Measurements from ENCODE around the gene KCTD12.

The KCTD12 gene

GRCh38 chr13:76854894-76855293, 31.3 kb downstream of the KCTD12 start:
- H4K20me1 ChIP-seq (ENCODE audit: insufficient read depth, low read length), result no peaks in the 10 kb centered on the region
- no peak overlapping the region for H3K4me3 ChIP-seq (ENCODE audit: low read depth, low read length, poor library complexity, severe bottlenecking)
- H3K9me3 ChIP-seq (ENCODE audit: low read length), result no peaks in the 10 kb centered on the region
- H3K4me1 ChIP-seq (ENCODE audit: insufficient read depth, low read length, severe bottlenecking), result no peaks in the 10 kb centered on the region
- no peak overlapping the region for H3K27ac ChIP-seq (ENCODE audit: low read depth, low read length, poor library complexity, severe bottlenecking)
- H3K9ac ChIP-seq (ENCODE audit: low read length), result no peak overlapping the region
- H3K27me3 ChIP-seq (ENCODE audit: insufficient read depth, low read length), result no peaks in the 10 kb centered on the region
- no peak for TF ChIP-seq EZH2 (IDR thresholded peaks at IDR 0.05; ENCODE audit: borderline replicate concordance, low read length)
- no peak for TF ChIP-seq CTCF (IDR thresholded peaks at IDR 0.05; ENCODE audit: low read length)
- H3K4me2 ChIP-seq (ENCODE audit: low read length), result no peak overlapping the region
- no peaks in the 10 kb centered on the region for H3K79me2 ChIP-seq (ENCODE audit: insufficient read depth, low read length)
- H2AFZ ChIP-seq (ENCODE audit: low read length), result no peak overlapping the region
- no peaks in the 10 kb centered on the region for H3K36me3 ChIP-seq (ENCODE audit: insufficient read depth, low read length)
- H3F3A ChIP-seq (ENCODE audit: insufficient read depth, low read length), result no peaks in the 10 kb centered on the region
- no peaks in the 10 kb centered on the region; the same call in 1 of the 2 replicates for H3K9me2 ChIP-seq (ENCODE audit: low read depth, low read length)

GRCh38 chr13:76853921-76854608, 32.1 kb downstream of the KCTD12 start:
- H3K9me2 ChIP-seq (ENCODE audit: low read depth, low read length), result no peaks in the 10 kb centered on the region; the same call in 1 of the 2 replicates
- TF ChIP-seq EZH2 (IDR thresholded peaks at IDR 0.05; ENCODE audit: borderline replicate concordance, low read length) (no peak), CTCF (IDR thresholded peaks at IDR 0.05; ENCODE audit: low read length) (no peak)

GRCh38 chr13:76853481-76853880, 32.7 kb downstream of the KCTD12 start:
- no peak overlapping the region for H2AFZ ChIP-seq (ENCODE audit: low read length)
- H4K20me1 ChIP-seq (ENCODE audit: insufficient read depth, low read length), result no peaks in the 10 kb centered on the region
- H3K27ac ChIP-seq (ENCODE audit: low read depth, low read length, poor library complexity, severe bottlenecking), result no peak overlapping the region
- no peaks in the 10 kb centered on the region for H3K79me2 ChIP-seq (ENCODE audit: insufficient read depth, low read length)
- no peak overlapping the region for H3K4me2 ChIP-seq (ENCODE audit: low read length)
- TF ChIP-seq EZH2 (IDR thresholded peaks at IDR 0.05; ENCODE audit: borderline replicate concordance, low read length) (no peak), CTCF (IDR thresholded peaks at IDR 0.05; ENCODE audit: low read length) (no peak)
- no peak overlapping the region for H3K4me3 ChIP-seq (ENCODE audit: low read depth, low read length, poor library complexity, severe bottlenecking)
- H3K36me3 ChIP-seq (ENCODE audit: insufficient read depth, low read length), result no peaks in the 10 kb centered on the region
- H3F3A ChIP-seq (ENCODE audit: insufficient read depth, low read length), result no peaks in the 10 kb centered on the region
- H3K9me2 ChIP-seq (ENCODE audit: low read depth, low read length), result no peaks in the 10 kb centered on the region
- H3K9ac ChIP-seq (ENCODE audit: low read length), result no peak overlapping the region
- H3K9me3 ChIP-seq (ENCODE audit: low read length), result no peaks in the 10 kb centered on the region
- no peaks in the 10 kb centered on the region for H3K27me3 ChIP-seq (ENCODE audit: insufficient read depth, low read length)
- H3K4me1 ChIP-seq (ENCODE audit: insufficient read depth, low read length, severe bottlenecking), result no peaks in the 10 kb centered on the region

More at GRCh38 chr13:76853921-76854608, 32.1 kb downstream of the KCTD12 start:
- H3K79me2 ChIP-seq (ENCODE audit: insufficient read depth, low read length), result no peaks in the 10 kb centered on the region
- H3K9me3 ChIP-seq (ENCODE audit: low read length), result no peaks in the 10 kb centered on the region
- no peak overlapping the region for H2AFZ ChIP-seq (ENCODE audit: low read length)
- no peaks in the 10 kb centered on the region for H3F3A ChIP-seq (ENCODE audit: insufficient read depth, low read length)
- no peaks in the 10 kb centered on the region for H3K4me1 ChIP-seq (ENCODE audit: insufficient read depth, low read length, severe bottlenecking)
- H3K4me3 ChIP-seq (ENCODE audit: low read depth, low read length, poor library complexity, severe bottlenecking), result no peak overlapping the region
- no peaks in the 10 kb centered on the region for H3K27me3 ChIP-seq (ENCODE audit: insufficient read depth, low read length)
- H3K36me3 ChIP-seq (ENCODE audit: insufficient read depth, low read length), result no peaks in the 10 kb centered on the region
- H4K20me1 ChIP-seq (ENCODE audit: insufficient read depth, low read length), result no peaks in the 10 kb centered on the region
- no peak overlapping the region for H3K27ac ChIP-seq (ENCODE audit: low read depth, low read length, poor library complexity, severe bottlenecking)
- H3K9ac ChIP-seq (ENCODE audit: low read length), result no peak overlapping the region
- no peak overlapping the region for H3K4me2 ChIP-seq (ENCODE audit: low read length)

All from OCI-LY1 (cell line).